AG20443 (cell line): Measurements from ENCODE around the gene PRR20G.

Source experiments
- DNase-seq: peaks from one replicate; pipeline ENCODE4 v3.0.0; 2012; ENCODE audit warnings: low spot score, mixed read lengths

PRR20G gene

DNA sequence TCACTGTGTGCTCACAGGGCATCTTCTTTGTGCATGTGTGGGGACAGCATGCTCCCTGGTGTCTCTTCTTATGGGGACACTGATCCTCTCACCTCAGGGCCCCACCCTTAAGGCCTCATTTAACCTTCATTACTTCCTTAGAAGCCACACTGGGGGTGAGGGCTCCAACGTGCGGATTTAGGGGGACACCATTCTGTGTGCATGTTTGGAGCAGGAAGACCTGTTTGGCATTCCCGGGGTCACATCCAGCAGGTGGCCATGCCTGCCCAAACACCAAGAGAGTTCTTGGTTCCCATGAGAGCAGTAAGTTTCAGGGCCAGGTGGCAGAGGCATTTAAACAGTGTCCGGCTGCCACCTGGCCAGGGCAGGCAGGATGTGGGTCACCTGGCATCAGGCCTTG is 24.8 kb downstream of the PRR20G start:
- no peak for DNase-seq

DNA sequence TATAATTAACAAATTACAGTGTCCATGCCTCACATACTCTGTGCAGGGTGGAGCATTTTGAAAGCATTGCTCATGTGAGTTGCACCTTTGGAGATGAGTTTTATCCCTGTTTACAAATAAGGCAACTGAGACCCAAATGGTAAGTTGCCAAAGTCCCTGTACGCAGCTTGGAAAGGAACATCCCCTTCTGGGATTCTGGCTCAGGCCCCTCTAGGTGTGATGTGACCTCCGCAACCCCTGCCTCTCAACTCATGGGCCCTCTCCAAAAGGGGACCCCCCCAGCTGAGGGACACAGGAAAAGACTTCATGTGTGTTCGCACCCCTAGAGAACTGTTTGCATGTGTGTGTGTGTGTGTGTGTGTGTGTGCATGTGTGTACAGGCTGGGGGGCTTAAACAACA is 25.3 kb downstream of the PRR20G start:
- DNase-seq: no peak

DNA sequence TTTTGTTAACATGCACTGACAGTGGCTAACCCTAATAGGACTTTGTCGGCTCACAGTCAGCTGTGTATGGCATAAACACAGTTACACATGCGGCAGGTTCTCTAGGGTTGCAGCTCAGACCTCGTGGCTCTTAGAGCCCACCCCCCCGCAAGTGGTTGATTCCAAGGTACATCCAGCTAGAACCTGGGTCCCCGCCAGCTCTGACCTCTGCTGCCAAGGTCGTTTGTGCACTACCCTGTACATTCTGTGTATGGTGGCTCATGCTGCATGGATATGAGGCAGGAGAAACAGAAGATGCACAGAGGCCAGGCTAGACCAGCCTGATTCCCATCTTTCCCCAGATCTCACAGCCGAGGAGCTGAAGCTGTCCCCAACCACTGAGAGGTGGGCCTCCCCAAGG is 25.9 kb downstream of the PRR20G start:
- DNase-seq: no peak

DNA sequence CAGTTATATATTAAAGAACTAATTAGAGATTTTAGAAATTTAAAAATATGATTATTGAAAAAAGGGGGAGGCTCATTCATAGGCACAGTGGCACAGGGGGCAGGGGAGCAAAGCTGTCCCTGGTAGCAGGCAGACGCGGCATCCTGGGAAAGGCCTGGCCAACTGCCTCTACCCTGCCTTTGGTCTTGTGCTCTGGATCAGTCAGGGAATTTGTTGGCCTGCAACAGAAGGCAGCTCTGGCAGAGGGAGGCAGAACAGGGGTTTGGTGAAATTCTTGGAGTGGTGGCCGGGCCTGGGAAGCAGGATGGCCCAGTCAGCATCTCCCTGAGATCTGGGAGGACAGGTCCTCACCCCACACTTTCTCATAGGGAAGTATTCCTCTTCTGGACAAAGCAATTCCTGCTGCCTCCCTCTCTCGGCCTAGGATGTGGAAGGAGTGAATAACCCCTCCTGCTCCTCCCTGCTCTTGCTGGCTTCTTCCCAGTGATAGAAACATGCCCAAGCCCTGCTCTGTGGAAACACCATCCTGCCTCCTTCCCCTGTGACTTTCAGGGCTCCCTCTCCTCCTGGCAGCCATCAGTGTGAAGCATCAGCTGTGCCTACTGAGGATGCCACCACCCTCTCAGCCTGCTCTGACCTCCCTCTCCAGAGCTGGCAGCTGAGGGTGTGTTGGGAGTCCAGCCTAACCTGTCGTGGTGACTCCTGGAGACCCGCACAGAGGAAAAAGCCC is 26.9 kb downstream of the PRR20G start:
- no peak for DNase-seq

DNA sequence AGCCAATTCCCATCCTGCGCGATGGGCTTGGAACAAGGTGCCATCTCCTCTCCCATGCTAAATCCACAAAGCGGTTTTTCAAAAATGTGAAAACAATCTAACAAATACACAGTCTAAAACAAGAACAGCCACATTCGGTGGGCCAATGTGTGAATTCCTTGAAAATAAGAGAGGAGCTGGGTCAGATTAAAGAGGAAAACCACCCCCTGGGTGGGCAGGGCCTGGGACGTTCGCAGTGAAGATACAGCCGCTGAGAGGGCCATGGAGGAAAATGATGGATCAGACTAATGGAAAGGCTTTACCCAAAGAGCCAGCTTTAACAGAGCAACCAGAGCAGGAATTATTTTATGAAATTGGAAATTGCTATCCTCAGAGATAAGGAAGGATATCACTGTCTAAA is 27.4 kb downstream of the PRR20G start:
- DNase-seq: no peak

DNA sequence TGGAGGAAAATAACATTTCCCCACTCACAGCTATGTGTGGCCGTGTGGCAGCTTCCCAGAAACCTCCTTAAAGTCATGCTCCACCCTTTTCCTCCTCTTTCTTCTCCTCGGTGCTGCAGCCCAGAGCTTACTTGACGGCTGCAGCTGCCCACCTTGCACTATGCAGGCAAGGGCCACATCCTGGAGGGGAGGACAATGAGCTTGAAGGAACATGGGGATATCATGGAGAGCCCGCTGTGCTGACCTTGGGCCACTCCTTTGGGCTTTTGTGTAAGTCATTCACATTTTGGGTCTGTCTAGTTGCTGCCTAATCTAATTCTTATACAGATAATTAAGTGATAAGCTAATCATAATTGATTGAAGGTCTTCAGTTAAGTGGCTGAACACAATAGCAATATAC is 28.0 kb downstream of the PRR20G start:
- DNase-seq: no peak

DNA sequence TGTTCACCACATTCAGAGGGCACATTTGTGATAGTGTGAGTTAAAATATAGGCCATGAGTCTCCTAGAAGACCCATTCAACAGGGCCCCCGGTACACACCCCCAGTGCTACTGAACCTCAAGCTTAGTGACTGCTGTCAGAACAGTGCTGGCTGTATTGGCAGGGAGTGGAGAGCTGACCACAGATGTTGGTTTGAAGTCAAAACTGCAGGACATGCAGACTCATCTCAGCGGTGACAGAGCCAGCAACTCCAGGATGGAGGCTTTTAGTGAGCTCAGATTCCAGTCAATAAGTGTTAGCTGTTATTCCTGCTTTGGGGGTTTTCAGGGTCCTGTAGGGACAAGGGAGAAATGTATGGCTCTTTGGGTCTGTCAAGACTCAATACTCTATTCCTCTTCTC is 29.1 kb downstream of the PRR20G start:
- DNase-seq: no peak

DNA sequence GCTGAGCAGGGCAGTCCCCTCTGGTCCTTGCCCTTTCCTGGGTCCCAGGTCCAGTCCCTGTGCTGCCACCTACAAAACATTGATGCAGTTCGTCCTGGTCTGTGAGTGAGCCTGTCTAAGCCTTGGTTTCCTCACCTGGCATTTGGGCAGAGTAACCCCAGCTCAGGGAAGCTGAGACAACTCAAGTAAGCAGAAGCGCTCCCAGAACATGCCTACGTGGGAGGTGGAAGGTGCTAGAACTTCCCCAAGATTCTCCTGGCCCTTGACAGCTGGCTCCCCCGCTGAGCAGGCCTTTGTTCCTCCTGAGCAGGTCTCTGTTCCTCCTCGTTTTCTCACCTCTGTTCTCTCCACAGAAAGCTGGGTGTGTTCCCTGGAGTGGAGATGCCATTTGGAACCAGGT is 30.5 kb downstream of the PRR20G start:
- DNase-seq: no peak

DNA sequence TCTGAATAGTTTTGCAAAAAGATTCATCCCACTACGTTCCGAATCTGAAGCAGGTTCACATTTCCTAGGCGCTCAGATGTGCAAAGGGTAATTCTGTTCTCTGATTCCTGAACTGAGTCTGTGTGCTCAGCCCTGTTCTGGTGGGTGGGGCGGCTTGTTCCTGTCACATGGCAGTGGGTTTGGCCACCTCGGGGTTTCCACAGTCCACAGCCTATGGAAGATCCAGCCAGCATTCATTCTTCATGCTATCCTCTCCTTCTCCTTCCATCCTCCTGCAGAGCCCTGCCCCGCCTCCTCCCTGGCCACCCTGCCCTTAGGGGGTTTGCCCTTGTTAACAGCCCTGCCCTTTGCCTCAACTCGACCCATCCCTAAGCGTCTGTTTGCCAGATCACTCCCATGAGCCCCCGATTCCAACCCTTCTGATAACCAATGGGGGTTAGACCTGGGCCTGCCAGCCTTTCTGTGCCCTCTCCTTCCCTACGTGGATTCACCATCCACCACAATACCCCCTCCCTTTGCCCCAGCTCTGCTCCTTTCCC is 31.0 kb downstream of the PRR20G start:
- DNase-seq: no peak

DNA sequence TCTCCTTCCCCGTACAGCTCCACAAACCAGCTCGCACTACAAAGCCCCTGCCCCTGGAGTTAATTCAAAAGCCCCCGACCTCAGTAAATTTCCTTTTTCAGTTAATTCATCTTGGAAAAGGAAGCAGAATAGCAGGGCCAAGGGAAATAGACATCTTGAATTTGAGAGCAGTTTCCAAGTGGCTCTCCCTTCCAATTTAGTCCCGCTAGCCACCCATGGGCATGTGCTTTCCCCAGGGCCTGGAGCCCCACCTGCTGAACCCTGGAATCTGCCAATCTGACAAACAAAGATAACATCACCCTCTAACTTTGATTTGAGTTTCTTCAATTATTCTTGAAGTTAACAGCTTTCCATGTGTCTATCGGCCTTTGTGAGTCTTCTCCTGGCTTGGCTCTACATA is 31.7 kb downstream of the PRR20G start:
- no peak for DNase-seq

DNA sequence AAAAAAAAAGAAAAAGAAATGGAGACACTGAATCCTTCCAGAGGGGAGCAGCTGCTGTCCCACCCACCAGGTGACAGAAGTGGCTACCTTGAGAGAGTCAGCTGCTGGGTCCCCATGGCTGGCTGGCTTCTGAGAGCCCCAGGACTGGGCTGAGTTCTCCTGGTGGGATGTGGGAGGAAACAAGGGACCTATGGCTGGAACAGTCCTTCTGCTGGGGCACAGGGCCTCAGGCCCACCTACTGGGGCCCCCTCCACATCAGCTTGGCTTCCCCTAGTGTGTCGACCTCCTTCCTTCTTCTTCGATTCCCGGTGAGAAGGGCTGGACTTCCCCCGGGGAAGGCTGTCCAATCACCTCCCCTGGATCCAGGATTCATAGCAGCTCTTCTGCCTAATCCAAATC is 32.3 kb downstream of the PRR20G start:
- no peak for DNase-seq

DNA sequence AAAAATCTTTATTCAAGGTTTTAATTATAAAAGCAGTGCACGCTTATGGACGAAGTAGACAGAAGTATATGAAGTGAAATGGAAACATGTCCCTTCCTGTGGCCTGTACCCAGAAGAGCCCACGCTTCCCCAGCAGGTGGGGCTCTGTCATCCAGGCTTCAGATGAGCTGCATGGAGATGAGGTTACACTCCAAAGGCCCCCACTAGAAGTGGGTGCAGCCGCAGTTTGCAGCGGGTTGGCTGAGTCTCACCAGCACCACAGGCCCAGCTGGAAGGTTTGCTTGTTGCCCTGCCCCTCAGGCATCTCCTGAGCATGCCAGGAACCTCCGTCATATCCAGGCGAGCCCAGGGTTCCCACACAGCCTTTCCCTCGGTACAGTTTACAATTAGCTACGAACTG is 33.1 kb downstream of the PRR20G start:
- no peak for DNase-seq

DNA sequence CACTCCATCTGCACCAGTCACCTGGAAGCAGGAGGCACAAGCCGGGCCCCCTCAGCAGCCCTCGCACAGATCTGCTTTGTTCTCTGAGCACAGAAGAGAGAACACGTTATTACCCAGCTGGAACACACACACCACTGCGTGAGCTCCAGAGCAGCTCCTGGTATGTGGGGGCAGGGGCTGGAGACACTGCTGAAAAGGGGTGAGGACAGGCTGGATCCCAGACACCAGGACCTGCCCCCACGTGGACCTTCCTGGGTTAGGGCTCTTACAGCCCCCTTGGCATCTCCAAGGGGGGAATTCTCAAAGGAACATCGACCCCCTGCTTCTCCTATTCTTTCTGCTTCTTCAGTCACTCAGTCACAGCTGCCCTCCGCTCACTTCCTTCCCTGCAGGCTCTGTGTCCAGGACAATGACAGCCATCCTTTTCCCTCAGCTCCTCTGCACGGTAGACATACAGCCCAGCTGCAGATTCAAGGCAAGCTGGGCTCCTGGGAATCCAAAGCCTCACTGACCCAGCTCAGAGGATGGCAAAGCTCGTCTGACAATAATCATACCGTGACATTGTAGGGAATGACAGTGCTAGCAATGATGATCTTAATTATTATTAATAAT is 33.7 kb downstream of the PRR20G start:
- no peak for DNase-seq

DNA sequence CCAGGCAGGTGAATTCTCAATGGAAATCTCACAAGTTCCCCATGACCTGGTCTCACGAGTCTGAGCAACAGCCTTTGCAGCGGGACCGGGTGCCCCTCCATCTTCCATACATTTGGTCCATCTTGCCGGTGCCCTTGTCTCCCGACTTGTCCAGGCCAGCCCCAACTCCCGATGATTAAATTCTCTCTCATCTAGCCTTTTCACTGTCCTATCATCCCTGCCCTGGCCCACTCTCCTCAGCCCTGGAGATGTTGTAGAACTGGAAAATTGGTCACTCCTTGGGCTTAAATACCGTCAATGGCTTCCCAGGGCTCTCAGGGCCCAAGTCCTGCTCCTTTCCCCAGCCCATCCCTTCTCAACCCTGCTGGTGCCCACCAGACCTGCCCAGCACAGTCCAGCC is 34.4 kb downstream of the PRR20G start:
- no peak for DNase-seq

DNA sequence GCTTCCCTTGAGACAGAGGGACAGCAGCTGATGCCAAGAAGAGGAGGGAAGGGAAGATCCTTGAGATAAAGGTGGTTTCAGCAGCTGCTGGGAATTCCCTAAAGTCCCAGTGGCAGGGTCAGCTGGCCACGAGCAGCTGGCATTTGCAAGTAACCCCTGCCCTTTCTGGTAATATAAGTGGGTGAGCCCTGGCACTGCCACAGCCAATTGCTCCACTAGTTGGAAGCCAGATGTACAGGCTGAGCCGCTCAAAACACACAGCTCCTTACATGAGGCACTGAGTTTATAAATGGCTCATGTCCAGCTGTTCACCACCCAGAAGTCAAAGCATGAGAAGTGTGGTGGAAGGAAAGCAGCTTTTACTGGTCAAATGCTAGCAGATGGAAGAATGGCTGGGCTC is 35.4 kb downstream of the PRR20G start:
- DNase-seq: no peak

DNA sequence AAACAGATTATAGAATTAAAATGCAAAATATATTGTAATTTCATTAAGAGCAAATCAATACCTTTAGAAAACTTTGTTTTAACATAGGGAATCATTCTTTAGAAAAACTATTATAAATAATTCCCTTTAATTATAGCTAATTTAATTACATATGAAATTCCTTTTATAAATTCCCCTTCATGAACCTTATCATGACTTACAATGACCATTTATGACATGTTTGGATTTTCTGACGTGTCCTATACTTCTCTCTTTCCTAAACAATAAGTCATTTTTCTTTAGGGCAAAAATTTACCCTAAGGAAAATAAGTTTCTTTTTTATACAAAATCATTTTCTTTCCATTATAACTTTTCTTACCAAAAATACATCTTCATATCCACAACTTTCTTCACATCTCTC is 37.8 kb downstream of the PRR20G start:
- no peak for DNase-seq

DNA sequence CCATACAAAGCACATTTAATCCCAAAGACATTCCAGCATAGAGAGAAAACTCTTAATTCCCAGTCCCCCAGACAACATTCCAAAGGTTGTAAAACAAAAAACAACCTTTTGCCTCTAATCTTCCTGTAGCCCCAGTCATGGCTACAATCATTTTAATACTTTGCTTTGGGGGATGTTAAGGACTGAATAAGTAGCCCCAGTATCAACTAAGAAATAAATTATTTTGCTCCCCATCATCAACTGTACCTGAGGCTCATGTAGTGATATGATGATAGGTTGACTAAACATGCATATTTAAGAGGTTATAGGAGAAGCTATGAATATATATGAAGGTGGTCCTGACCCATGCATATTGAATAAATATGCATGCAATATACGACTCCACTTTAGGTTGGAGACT is 40.6 kb downstream of the PRR20G start:
- no peak for DNase-seq

DNA sequence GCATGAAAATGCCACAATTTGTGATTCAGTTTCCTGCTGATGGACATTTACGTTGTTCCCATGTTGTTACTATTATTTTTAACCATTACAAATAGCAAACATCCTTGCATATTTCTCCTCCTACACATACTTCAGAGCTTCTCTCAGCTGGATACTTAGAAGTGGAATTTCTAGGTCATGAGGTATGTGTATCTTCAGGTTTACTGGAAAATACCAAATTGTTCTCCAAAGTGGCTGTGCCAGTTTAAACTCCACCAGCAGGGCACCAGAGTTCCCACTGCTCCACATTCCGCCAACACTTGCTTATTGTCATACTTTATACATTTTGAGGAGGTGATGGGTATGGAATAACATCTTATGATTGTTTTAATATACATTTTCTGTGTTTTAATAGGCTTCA is 49.2 kb downstream of the PRR20G start:
- DNase-seq: no peak

DNA sequence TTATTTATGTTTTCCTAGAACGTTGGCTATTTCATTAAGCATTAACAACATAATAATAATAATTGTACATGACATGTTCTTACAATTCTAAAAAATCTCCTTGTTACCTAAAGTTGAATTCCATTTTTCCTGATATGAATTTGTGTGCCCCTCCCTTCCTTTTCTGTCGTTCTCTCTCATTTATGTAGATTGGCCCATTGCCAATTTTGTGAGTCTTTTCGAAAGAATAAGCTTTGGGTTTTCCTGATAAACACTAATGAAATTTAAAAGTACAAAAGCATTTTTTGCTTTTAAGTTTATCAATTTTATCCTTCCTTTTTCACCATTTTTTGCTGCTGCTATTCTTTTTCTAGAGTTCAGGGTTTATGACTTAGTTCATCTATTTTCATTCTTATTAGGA is 50.0 kb downstream of the PRR20G start:
- no peak for DNase-seq

DNA sequence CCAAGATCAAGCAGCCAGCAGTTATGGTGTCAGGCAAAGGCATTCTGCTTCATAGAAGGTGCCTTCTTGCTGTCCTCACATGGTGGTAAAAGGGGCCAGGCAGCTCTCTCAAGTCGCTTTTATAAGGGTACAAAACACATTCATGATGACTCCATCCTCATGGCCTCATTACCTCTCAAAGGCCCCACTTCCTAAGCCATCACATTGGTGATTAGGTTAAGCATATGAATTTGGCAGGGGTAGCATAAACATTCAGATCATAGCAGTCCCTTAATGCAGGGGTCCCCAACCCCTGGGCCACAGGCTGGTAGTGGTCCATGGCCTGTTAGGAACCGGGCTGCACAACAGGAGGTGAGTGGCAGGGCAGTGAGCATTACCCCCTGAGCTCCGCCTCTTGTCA is 52.1 kb downstream of the PRR20G start:
- DNase-seq: no peak

DNA sequence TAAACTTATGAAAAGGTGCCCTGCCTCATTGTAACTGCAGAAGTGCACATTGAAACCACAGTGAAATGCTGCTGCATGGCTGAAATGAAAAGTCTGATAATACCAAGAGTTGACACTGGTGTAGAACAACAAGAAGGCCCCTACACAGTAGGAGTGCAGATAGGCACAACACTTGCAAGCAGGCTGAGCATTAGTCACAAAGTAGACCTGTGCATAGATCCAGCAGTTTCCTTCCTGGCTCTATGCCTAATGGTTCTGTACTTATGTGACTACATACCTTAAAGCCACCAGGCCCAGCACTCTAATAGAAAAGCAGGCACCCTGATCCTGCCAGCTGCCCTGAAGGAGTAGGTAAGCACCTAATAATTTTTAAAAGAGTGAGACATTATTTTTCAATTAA is 53.1 kb downstream of the PRR20G start:
- no peak for DNase-seq
